HG02588 (cell line): ENCODE results near the gene TCAIM.

Experiments used
- ATAC-seq: cut with Tn5 transposase; IDR thresholded peaks from one replicate; pipeline ENCODE4 v1.9.1; 2021; ENCODE audit warnings: mild to moderate bottlenecking, moderate library complexity; ENCODE audit not compliant: unreplicated experiment

The TCAIM gene

DNA sequence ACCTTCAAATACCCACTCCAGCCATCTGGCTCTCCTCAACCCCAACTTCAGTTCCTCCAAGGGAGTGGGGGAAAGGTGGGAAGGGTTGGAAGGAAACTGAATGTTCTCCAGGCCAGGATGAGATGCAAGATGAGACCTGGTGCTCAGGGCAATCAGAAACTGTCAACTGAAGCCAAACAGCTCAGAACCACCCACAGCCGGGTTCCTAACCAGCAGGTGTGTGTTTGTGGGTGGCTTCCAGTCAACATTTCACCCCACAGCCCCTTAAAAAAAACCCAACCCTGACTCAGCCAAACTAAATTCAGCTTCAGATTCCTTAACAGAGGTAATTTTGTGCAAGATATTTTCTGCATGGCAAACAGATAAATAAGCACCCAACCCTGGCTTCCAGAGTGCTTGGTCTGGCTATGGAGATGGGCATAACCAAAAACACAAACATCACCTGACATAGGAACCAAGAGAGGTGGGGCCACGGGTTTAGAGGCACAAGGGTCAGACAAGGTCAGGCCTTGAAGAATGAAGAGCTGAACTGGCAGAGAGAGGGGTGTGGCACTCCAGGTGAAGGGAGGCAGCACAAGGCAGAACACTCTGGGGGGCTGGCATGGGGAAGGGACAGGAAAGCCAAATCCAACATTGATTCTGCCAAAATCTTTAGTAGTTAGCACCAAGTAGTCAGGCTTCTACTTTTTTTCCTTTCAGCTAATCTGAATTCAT, 104.2 kb downstream of the TCAIM start:
- ATAC-seq, result no peak

GRCh38 chr3:44444437-44444836, 105.9 kb downstream of the TCAIM start:
- no peak for ATAC-seq

GRCh38 chr3:44444896-44445691, 106.5 kb downstream of the TCAIM start:
- ATAC-seq, result no peak

DNA sequence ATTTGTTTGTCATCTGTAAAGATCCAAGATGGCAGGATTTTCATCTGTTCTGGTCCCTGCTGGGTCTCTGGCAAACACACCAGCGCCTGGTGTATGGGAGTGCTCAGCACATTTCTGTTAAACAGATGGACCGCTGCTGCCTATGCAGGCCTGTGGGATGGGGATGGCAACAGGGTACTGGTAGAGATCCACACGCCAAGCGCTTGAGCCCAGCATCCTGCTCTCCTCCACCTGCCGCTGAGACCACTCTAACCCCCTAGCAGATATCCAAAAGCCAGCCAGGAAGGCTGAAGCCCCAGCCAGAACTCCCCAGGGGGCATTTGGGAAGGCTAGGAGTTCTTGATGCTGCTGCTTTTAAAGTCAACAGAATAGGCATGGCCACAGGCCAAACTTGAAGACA, 107.2 kb downstream of the TCAIM start:
- ATAC-seq, result no peak

DNA sequence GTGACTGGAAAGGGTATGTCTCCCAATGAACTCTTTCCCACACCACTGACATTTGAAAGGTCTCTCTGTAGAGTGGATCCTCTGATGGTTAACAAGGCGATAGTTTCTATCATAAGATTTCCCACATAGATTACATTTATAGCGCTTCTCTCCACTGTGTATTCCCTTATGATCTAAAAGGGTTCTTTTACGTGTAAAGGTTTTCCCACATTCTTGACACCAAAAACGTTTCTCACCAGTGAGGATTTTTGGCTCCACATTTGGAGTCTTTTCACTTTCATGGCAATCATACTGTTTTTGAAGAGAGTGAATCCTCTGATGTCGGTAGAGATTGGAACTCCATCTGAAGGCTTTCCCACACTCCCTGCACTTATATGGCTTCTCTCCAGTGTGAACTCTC, 108.4 kb downstream of the TCAIM start:
- no peak for ATAC-seq

DNA sequence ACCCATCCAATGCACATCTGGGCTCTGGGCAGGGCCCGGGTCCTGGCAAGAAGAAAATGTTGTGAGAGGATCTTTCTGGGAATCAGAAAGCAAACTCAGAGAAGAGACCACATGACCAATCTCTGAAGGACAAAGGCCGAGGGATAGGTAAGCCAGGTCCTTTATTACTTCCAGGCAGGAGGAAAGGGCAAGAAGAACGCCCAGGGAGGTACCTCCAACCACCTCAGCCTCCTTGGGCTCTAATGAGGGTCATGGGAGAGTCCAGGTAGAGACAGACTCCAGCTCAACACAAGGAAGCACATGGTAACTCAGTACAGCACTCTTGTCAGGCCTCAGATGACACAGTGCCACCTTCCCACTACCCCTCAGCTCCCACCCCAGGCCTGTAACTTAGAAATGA, 112.9 kb downstream of the TCAIM start:
- no peak for ATAC-seq

DNA sequence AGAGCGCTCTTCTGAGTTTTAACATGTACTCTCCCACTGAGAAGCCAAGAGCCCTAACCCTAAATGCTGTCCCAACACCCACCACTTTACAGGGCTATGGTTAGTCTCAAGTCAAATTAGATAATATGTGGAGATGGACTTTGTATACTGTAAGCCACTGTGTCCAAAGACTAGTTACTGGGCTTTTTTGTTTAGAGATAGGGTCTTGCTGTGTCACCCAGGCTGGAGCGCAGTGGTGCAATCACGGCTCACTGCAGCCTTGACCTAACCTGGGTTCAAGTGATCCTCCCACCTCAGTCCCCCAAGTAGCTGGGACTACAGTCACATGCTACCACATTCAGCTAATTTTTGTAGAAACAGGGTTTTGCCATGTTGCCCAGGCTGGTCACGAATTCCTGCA, 115.7 kb downstream of the TCAIM start:
- ATAC-seq, result no peak

- no peak for ATAC-seq
Measured at GRCh38 chr3:44455318-44455717, 116.8 kb downstream of the TCAIM start.
